Germinal center (tissue), 1 donor: ENCODE results near the gene TIMELESS.
"Not testable (repeated sequence)": the region's sequence is repeated elsewhere in the genome, so short reads cannot be mapped to it uniquely, and the experiment has no call there.

Experiments used
- DNase-seq: peaks from one replicate; pipeline ENCODE4 v3.0.0; 2012; ENCODE audit warnings: mixed read lengths, low spot score

Gene TIMELESS

DNA sequence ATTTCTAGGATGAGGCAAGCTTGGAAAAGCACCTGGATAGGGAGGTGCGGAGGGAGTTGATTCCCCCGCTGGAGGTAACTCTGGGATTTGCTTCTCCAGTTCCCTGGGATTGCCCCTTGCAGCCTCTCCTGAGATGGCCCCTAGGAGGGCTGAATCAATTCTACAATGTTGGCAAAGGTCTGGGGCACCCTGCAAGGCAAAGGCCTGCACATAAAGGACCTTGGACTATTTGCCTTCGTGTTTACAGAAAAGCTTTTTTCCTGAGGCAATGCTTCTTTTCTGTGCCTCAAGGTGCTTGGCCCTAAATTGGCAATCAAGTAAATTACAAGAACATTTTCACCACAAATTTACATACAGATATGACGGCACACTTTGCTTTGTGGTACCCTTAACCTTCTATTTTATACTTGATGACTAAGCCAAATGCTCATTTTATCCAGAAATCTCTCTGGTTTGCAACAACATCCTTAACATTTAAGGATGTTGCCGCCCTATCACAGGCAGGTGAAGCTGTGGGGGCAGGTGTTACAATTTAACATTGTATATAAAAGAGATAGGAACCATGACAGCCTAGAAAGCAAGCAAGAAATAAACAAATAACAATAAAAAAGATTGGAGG is 40.3 kb downstream of the TIMELESS start:
- no peak for DNase-seq

DNA sequence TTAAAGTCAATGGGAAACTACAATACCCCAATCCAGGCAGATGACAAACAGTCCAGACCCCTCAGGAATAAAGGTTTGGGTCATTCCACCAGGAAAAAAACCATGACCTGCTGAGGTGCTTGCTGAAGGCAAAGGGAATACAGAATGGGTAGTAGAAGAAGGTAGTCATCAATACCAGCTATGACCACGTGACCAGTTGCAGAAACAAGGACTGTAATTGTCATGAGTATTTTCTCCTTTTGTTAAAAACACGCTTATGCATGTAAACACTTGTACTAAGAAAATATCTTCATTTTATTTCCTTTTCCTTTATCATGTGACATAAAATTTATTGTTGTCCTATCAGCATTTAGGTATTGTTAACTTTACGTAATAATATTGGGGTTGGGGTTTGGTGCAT is 45.0 kb downstream of the TIMELESS start:
- DNase-seq: not testable (repeated sequence)

DNA sequence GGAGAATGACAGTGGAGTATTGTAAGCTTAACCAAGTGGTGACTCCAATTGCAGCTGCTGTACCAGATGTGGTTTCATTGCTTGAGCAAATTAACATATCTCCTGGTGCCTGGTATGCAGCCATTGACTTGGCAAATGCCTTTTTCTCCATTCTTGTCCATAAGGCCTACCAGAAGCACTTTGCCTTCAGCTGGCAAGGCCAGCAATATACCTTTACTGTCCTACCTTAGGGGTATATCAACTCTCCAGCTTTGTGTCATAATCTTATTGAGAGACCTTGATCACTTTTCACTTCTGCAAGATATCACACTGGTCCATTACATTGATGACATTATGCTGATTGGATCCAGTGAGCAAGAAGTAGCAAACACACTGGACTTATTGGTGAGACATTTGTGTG is 47.6 kb downstream of the TIMELESS start:
- DNase-seq: not testable (repeated sequence)

DNA sequence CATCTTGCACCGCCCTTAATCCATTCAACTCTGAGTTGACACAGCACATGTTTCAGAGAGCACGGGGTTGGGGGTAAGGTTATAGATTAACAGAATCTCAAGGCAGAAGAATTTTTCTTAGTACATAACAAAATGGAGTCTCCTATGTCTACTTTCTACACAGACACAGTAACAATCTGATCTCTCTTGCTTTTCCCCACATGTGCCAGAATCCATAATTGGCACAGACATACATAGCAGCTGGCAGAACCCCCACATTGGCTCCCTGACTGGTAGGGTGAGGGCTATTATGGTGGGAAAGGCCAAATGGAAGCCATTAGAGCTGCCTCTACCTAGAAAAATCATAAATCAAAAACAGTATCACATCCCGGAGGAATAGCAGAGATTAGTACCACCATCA is 48.1 kb downstream of the TIMELESS start:
- DNase-seq: not testable (repeated sequence)

DNA sequence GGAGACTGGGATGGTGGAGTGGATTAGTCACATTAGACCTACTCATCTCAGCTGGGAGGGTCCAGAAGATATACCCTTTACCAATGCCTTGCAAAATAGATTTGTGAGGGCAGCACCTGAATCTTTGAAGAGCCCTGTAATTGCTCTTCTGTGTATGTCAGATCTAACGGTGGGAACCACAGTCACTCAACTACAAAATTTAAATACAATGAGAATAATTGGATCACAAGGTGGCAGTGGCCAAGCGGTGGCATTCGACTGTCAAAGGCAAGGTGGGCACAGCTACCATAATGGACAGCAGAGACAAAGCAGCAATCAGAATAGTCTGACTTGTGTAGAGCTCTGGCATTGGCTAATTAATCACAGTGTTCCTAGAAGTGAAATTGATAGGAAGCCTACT is 49.8 kb downstream of the TIMELESS start:
- DNase-seq: not testable (repeated sequence)

DNA sequence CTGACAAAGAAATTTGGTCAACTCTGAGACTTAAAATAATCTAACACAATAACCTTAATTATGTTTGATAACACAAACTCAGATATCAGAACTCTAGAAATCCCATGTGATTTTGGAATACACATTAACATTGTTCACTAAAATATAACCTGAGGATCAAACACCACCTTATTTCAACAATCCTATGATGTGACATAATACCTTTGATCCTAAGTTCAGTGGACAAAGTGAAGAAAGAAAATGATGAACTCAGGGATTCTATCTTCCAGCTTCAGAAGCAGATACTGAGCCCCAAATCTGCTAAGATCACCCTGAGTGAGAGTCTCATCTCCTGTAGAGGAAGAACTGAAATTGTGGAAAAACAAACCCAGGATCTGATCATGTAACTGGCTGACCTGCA is 50.9 kb downstream of the TIMELESS start:
- DNase-seq: no peak

DNA sequence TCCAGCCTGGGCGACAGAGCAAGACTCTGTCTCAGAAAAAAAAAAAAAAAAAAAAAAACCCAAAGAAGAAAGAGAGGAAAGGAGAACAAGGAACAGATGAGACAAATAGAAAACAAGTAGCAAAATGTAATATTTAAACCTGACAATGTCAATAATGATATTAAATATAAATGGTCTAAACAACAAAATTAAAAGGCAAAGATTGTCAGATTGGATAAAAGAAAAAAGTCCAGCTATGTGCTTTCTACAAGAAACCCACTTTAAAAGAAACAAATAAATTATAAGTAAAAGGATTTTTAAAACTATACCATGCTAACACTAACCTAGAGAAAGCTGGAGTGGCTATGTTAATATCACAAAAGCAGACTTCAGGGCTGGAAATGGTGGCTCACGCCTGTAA is 56.9 kb downstream of the TIMELESS start:
- no peak for DNase-seq

DNA sequence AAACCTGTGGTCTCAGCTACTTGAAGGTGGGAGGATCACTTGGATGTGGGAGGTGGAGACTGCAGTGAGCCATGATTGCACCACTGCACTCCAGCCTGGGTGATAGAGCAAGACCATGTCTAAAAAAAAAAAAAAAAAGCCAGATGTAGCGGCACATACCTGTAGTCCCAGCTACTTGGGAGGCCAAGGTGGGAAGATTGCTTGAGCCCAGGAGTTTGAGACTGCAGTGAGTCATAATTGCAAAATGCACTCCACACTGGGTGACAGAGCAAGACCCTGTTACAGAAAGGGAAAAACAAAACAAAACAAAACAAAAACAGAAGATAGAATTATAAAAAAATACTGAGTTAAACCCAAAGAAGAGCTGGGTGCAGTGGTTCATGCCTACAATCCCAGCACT is 57.5 kb downstream of the TIMELESS start:
- DNase-seq: no peak

DNA sequence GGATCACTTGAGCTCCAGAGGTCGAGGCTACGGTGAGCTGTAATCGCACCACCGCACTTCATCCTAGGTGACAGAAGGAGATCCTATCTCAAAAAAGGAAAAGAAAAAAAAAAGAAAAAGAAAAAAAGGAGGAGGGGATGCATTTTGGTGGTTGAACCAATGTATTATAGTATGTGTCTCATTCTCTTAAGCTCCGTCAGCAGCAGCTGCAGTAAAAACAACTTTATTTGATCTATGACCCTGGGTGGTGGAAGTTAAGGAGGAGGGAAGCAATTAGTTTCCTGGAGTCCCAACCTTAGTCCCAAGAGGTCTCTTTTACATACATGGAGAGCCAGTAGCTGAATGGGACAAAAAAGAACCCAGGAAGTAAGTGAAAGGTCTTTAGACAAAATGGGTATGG is 59.8 kb downstream of the TIMELESS start:
- DNase-seq: no peak

DNA sequence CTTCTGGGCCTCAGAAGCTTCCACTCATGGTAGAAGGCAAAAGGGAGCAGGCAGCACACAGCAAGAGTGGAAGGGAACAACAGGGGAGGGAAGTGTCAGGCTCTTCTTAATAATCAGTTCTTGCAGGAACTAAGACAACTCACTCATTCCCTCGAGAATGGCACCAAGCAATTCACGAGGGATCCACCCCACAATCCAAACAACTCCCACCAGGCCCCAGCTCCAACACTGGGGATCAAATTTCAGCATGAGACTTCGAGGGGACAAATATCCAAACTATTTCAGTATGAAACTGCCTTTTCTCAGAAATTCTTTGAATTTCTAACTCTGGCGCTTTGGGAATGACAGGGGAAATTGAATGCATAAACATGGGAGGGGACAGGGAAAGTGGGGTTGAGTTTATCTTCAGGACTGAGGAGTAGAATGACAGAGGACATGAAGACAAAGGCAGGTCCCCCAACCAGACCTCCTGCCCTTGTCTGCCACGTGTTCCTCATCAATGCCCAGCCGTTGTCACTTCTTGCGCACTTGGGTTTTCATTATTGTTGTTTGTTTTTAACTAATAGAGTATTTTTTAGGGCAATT is 62.0 kb downstream of the TIMELESS start:
- DNase-seq: no peak

DNA sequence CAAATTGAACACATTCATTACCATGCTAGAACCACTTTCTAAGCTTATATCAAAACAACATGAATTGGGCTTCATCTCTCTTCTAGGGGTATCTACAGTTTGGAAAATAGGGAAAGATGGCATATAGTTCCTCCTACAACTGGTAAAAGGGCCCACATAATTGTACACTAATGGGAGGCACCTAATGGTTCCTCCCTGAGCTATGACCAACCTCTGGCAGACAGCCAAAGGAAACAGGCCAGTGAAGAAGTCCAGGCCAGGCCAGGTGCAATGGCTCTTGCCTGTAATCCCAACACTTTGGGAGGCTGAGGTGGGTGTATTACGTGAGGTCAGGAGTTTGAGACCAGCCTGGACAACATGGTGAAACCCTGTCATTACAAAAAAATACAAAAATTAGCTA is 63.4 kb downstream of the TIMELESS start:
- no peak for DNase-seq

DNA sequence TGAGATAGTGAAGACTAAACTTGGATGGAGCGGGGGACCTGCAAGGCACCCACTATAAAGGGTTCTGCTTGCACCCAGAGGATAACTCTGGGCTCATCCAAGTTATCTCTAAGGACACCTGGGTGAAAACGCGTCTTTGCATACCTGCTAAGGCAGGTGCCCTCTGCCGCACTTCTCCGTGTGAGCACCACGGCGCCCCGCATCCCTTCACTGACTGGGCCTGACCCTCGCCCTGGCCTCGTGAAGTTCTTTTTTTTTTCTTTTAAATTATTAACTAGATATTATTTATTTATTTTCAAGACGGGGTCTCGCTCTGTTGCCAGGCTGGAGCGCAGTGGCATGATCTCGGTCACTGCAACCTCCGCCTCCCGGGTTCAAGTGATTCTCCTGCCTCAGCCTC is 66.6 kb downstream of the TIMELESS start:
- no peak for DNase-seq

DNA sequence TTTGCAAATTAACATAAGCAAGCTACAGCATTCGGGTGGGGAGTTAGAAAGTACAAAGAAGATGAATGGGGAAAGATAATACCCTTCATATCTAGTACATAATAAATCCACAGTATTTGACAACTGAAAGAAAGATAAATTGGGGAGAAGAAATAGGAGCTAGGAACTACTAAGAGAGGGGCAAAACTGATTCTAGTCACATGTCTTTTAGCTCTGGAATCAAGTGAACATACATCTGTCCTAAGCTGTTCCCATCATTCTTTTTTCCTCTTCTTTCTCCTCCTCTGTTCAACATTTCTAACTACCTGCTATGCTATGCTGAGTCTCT is 71.3 kb downstream of the TIMELESS start:
- DNase-seq: no peak

DNA sequence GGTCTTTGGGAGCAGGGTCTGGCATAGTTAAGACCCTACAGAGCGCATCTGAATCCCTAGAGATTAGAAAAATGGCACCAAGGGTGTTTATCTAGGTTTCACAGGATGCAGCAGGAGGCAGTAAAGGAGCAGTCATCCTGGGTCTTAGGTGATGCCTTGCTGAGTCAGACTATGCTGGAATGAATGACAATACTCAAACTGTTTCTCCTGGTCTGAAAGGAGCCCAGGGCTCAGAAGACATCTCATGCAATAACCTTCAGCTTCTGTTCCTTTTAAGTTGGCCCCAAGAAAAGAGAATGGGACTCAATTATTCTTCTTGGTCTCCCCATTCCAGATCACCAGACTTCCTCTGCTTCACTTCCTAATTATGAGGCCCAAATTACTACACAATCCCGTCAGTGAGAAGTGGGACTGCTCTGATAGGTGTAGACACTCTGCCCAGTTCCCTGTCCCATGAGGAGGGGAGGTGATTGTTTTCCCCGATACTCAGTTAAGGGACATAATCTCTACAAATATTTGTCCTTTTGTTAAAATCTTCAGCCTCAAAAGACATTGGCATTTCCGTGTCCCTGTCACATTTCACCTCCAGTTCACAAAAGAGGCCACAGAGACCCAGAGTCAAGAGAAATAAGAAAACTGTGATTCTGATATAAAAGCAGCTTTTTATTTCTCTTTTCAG is 71.8 kb downstream of the TIMELESS start:
- no peak for DNase-seq

DNA sequence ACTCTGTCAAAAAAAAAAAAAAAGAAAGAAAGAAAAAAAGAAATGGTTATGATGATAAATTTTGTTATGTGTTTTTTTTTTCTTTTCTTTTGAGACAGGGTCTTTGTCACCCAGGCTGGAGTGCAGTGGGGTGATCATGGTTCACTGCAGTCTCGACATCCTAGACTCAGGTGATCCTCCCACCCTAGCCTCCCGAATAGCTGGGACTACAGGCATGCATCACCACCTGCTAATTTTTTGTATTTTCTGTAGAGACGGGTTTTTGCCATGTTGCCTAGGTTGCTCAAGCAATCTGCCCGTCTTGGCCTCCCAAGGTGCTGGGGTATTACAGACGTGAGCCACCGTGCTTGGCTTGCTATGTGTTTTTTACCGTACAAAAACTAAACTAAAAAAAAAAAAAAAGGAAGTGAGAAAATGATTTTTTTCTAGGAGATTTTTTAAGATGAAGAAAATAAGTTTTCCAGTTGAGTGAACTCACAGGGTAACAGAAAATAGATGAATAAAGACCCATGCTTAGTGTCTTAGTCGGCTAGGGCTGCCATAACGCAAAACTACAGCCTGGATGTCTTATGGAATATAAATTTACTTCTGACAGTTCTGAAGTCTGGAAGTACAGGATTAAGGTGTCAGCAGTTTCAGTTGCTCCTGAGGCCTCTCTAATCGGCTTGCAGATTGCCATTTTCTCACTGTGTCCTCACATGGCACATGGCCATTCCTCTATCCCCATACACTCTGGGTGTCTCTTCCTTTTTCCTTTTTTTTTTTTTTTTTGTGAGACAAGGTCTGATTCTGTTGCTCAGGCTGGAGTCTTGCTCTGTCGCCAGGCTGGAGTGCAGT is 73.4 kb downstream of the TIMELESS start:
- peak; percentile 22 for DNase-seq

DNA sequence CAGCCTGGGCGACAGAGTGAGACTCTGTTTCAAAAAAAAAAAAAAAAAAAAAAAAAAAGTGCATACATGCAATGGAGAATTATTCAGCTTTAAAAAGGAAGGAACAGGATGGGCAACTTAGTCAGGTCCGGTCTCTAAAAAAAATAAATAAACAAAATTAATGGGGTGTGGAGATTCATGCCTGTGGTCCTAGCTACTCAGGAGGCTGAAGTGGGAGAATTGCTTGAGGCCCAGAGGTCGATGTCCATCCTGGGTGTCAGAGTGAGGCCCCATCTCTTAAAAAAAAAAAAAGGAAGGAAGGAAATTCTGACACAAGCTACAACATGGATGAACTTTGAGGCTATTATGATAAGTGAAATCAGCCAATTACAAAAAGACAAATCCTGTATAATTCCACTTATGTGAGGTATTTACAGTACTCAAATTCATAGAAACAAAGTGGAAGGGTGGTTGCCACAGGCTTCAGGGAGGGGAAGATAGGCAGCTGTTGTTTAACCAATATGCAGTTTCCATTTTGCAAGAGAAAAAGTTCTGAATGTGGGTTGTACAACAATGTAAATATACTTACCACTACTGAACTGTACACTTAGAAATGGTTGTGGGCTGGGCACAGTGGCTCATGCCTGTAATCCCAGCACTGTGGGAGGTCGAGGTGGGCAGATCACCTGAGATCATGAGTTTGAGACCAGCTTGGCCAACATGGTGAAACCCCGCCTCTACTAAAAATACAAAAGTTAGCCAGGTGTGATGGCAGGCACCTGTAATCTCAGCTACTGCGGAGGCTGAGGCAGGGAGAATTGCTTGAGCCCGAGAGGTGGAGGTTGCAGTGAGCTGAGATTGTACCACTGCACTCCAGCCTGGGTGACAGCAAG is 74.3 kb downstream of the TIMELESS start:
- no peak for DNase-seq

DNA sequence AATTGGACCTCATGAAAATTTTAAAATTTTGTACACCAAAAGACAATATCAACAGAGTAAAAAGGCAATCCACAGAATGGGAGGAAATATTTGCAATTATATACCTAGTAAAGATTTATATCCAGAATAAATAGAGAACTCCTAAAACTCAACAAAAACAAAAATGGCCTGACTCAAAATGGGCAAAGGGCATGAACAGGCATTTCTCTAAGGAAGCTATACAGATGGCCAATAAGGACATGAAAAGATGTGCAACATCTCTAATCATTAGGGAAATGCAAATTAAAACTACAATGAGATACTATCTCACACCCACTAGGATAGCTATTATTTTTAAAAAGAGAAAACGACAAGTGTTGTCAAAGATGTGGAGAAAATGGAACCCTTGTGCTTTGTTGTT is 75.7 kb downstream of the TIMELESS start:
- DNase-seq: no peak

DNA sequence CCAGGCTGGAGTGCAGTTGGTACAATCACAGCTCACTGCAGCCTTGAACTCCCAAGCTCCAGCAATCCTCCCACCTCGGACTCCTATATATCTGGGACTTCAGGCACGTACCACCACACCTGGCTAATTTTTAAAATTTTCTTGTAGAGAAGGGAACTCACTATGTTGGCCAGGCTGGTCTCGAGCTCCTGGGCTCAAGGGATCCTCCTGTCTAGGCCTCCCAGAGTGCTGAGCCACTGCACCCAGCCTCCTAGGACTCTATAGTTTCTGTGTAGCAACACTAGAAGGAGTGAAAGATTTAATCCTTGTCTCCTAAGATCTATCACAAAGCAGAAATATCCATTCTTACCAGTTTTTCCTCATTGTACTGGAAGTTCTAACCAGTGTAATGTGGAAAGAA is 82.3 kb downstream of the TIMELESS start:
- DNase-seq: no peak
